GM18507 (cell line): Measurements from ENCODE around the gene ITGB2.

Source experiments
- DNase-seq: peaks from one replicate; pipeline ENCODE4 v3.0.0; 2011; ENCODE audit warnings: low read depth; ENCODE audit not compliant: insufficient read length; ENCODE audit errors: extremely low spot score
- FAIRE-seq: peaks from 2 replicates; lab custom pipeline; 2011; peaks lifted over from hg19 to GRCh38; lab: Jason Lieb, UNC

Gene ITGB2

DNA sequence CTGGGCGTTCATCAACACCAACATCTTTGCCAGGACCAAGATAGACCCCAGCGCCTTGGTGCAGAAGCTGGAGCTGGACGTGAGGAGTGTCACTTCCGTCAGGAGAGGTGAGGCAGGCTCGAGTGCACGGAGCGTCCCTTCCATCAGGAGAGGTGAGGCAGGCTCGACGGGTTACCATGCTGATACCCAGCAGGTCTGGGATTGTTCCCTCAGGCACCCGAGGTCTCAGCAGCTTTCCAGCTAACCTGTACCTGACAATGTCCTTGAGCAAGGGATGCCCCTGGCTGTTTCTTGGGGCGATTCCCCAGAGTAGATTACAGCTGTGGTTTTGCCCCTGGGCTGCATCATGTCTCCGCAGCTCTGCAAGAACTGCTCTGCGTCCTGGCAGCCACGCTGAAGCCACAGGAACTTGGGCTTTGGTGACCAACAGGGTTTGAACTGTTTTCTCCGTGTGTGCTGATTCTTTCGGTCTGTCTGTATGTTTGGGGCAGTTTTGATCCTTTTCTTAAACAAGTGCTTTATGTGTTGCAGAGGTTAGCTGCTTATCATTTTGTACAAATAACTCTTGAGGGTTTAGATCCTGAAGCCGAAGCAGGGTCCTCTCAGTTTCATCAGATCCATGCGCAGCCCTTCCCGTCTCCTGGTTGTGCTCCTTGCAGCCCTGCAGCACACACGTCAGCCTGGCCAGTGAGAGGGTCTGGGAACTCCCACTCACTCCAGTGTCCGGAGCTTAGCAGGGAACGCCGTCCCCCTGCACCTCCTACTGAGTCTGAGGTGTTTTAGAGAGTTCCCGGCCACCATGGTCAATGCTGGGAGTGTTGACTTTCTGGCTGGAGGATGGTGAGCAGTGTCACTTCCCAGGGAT lies 23.2 kb upstream of the ITGB2 start:
- DNase-seq: no peak
- no peak for FAIRE-seq

DNA sequence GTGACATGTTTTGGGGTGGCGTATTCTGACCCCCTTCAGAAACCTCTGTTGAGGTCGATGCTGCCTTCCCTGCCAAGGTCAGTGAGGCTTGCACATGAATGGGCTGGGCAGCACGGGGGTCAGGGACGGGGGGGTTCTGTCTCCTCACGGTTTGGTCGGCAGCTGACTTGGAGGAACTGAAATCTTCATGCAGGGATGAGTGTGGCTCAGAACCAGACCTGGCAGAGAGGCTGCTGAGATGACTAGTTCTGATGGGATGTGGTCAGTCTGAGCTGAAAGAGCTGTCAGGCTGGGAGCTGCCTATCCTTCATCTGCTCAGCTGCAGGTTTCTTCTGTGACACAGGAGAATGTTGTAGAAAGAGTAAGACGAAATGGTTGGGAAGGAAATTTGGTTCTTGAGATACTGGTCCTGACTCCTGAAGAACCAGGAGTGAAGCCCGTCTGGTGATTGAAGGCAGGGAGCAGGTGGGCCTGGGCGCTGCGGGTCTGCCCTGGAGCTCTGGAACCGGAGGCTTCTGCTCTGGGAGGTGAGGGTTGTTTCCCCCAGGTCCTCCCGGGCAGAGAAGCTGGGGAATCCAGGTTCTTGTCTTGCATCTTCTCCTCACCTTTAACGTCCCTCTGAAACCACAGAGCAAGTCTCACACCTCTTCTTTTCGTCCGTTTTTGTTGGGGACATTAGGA lies 22.4 kb upstream of the ITGB2 start:
- no peak for FAIRE-seq
- DNase-seq: no peak

DNA sequence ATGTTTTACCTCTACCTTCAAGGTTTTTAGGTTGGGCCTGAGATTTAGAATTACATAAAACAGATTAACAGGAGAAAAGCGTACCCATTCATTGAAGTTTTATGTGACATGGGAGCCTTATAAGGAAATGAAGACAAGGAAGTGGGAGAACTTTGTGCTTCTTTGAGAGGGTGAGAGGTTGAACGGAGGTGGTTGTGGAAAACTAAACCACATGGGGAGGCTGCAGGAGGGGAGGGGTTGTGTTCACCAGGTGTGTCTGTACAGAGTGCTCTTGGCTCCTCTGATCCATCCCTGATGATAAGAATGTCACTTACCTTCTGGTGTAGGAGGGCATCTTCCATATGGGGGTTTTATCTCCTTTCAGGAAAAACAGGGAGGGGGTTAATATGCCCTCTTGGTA lies 21.9 kb upstream of the ITGB2 start:
- DNase-seq (no peak), FAIRE-seq (no peak)

DNA sequence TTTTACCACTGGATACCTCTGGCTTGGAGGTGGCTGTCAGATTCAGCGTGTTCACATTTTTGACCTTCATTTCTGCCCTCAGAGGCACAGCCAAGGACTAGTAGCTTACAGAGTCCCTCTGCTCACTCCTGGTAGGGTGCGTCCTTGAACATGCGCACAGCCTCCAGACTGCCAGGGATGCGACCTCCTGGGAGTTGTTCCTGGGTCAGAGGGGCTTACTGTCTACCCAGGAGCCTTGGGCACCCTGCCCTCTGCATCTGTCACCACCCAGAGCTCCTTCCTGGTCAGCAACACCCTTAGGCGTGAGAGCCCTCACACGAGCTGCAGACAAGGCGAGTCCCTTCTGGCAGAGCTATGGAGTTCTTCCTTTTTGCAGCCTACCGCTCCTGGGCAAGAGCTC lies 20.9 kb upstream of the ITGB2 start:
- no peak for DNase-seq
- no peak for FAIRE-seq

DNA sequence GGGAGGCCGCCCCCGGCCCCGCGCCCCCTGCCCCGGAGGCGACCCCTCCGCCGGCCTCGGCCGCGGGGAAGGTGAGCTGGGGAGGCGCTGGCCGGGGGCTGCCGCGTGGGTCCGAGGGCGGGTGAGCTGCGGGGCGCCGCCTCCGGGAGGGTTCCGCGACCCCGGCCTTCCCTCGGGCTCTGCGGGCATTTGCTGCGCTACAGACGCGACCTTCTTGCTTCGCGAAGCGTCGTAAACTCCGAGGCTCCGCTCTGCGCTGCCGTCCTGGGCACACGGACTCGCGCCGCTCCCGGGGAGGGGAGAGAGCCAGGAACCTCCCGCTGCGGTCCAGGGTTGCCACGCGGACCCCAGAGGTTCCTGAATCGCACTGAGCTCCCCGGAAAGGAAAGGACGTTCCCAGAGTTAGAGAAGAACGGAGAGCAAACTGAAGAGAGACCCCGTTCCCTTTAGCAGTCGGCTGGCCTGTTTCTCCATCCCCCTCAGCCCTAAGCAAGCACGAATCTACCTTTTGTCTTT lies 19.5 kb upstream of the ITGB2 start:
- FAIRE-seq (no peak), DNase-seq (no peak)

DNA sequence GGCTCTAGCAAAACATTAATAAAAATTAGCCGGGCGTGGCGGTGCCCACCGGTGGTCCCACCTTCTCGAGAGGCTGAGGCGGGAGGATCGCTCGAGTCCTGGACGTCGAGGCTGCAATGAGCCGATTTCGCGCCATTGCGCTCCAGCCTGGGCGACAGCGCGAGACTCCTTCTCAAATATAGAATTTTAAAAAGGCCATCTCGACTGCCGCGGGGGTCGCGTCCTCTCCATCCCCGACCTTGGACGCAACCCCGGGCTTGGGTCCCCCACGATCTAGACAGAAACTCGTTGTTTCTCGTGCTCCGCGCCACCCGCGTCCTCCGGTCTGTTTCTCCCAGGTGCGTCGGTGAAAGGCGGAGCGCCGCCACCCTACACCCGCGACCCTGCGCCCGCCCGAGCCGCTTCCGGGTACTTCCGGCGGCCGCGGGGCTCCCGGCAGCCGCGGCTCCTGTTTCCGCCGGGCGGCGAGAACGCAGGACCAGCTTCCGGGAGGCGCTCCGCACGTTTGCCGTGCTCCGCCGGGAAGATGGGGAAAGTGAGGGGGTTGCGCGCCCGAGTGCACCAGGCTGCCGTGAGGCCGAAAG lies 18.9 kb upstream of the ITGB2 start, which contains the start of gene SLX9:
Gene SLX9, plus strand, starts transcription at position 498 of the 584 bp plus-strand sequence. Its CDS starts 29 bp downstream, at position 527.
- peak; percentile 52 for FAIRE-seq

DNA sequence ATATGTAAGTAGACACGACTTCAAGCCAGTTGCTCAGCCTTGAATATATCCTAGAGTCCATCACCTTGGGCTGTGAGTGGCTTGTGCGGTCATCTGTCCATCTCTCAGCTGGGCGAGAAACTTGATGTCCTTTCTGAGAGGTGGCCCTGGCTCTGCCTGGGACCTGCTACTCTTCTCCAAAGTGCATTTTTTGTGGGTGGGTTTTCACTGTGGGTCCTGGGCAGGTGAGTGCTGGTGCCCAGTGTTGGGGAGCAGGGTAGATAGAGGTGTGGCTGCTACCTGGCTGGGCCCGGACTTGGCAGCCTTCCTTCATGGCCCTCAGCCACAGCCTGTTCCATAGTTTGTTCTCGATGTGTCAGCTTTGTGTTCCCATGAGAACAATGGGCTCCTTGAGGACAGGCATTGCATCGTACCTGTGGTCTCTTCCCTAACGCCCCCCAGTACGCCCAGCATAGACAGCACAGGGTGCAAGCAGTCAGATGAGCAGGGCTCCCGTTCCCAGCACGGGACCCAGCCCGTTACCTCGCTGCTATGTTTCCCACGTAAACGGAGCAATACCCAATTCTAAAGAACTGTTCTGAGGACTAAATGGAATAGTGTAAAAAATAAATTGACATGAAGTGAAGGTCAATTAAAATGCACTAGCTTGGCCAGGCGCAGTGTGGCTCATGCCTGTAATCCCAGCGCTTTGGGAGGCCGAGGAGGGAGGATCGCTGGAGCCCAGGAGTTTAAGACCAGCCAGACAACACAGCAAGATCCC lies 18.3 kb upstream of the ITGB2 start:
- FAIRE-seq (no peak), DNase-seq (no peak)

More for the DNA sequence above, 18.9 kb upstream of the ITGB2 start, which contains the start of gene SLX9:
- DNase-seq: peak; percentile 90

DNA sequence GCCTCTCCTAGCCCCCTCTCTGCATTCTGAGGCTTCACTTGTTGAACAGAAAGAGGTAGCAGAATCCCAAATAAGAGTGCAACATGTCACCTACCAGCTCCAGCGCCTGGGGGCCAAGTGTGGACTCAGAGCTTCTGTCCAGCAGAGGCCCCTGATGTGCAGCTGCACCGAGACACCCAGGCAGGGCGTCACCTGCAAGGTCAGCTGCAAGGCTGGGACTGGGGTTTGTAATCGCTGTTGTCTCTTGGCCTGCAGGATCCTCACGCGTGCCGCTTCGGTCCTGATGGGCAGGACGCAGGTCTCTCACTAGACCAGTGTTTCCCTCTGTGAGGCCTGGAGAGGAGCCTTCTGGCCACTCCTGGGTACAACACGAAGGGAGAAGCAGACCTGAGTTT lies 14.8 kb upstream of the ITGB2 start:
- no peak for DNase-seq
- no peak for FAIRE-seq

DNA sequence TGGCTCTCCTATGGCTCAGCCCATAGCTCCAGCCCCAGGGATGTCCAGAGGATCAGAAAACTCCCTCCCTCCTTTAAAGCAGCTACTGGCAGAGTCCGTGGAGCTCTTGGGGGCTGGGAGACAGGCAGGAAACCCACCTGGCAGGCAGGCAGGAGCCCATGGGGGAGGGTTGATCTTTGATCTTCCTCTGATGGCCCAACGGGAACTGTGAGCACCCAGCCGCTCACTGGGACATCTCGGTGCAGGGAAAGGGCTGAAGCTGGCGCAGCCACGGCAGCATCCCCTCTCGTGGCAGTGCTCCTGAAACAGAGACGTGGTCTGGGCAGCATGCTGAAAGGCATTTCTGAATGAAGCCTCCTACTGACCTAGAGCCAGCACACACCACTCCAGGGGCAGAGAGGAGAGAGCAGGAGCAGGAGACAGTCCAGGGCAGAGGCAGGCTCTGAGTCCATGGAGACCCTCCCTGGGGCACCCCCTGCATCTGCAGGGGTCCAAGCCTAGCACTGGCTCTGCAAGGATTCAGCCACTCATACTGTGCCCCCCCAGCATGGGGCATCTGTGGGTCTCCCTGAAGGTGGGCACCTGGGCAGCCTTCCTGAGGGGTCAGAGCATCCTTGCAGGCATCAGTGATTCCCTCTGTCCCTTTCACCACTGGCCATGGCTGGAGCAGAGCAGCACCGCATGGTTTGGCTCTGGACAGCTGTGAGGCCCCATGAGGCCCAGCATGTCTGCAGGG lies 14.3 kb upstream of the ITGB2 start:
- DNase-seq (no peak), FAIRE-seq (no peak)

DNA sequence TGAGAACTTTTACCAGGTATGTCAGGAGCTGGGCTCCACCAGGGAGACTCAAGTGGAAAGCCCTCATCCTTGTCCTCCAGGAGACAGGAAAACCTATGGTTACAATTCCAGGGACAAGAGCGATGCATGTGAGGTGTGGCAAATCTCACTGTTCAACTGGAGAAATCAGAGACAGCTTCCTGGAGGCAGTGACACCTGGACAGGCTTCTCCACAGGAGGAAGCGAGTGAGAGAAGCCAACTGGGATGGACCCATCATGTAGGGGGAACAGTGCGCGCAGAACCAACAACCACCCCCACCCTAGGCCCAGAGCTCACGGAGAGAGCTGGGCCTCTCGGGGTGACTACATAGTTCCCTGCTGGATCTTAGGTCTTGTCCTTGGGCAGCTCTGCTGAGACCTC lies 13.6 kb upstream of the ITGB2 start:
- DNase-seq: no peak
- FAIRE-seq: no peak

DNA sequence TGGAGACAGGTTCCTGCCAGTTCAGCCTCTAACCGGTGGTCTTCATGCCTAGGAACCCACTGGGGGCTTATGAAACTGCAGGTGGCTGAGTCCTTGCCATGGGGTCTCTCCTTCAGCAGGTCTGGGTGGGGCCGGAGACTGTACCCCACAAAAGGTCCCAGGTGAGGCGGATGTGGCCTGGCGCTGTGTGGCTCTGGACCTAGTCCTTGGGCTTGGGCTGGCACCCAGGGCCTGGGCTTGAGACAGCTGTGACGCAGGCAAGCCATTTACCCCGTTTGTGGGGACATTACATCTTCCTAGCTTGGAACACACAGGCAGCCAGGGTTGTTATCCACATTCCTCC lies 13.2 kb upstream of the ITGB2 start:
- DNase-seq (no peak), FAIRE-seq (no peak)

DNA sequence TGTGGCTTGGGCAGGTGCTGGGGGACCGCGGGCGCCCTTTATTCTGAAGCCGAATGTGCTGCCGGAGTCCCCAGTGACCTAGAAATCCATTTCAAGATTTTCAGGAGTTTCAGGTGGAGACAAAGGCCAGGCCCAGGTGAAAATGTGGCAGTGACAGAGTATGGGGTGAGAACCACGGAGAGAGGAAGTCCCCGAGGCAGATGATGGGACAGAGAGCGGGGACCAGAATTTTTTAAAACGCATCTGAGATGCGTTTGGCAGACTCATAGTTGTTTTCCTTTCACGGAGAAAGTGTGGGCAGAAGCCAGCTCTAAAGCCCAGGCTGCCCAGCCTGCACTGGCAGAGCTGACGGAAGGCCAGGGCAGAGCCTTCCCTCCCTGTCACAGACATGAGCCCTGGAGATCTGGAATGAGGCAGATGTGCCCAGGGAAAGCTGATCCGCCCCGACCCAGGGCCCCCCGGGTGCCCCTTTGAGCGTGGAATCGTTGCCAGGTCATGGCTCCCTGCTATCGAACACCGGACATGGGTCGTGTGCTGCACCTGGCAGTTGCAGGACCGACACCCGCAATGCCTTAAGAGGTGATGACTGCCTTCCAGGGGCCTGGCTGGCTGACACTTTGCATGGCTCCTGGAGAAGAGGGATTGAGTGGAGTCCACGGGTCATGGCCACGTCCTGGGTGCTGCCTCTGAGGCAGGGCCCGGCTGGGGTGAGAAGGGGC lies 12.7 kb upstream of the ITGB2 start:
- DNase-seq: no peak
- no peak for FAIRE-seq

DNA sequence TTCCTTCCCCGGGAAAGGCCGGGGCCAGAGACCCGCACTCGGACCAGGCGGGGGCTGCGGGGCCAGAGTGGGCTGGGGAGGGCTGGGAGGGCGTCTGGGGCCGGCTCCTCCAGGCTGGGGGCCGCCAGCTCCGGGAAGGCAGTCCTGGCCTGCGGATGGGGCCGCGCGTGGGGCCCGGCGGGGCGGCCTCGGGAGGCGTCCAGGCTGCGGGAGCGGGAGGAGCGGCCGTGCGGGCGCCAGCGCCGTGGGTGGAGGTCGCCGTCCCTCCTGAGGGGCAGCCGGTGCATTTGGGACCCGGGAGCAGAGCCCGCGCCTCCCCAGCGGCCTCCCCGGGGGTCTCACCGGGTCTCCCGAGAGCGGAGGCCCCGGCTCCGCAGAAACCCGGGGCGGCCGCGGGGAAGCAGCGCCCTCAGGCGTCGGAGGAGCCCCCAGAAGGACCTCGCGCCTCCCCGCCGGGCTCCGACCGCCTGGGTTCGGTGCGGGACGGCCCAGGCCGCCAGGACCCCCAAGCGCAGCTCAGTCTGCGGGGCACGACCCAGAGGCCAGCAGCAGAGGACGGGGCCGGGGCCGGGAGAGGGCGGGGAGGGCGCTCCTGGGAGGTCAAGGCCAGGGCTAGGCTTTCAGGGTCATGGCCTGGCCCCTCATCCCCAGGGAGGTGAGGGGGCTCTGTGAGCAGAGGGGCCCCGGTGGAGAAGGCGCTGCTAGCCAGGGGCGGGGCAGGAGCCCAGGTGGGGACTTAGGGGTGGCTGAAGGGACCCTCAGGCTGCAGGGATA lies 11.9 kb upstream of the ITGB2 start:
- FAIRE-seq: no peak

DNA sequence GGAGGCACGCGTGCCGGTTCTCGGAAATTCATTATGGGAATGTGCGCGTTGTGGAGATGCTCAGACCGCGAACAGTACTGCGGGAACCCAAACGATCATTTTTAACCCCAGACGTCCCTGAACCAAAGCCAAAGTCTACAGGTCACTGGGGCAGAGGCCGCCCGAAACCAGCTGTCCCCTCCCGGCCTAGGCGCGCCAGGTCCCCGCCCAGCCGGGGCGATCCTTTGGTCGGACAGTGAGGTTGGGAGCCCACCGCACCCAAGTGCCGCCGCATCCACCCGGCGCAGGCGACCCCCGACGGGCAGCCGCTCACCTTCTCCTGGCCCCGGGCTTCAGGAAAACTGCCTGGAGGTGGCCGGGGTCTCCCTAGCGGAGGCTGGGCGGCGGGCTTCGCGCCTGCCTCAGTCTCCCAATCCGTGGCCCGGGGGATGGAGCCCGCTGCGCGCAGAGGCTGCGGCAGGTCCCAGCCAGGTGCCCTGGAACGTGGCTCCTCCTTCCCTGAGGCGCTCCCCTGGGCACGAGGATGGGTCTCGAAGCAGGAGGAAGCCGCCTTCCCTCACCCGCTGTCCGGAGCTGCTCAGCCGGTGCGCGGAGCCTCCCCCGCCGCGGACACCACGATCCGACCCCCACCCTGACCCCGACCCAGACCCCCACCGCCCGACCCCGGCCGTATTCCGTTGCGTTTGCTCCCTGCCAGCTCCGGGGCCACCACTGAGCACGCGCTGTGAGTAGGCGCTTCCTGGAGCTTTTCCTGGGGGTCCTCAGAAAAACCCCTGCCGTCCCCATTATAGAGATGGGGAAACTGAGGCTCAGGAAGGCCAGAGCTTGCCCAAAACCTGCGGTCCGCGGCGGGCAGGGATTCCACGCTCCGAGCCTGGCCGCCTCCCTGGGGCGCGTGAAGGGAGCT lies 11.1 kb upstream of the ITGB2 start:
- FAIRE-seq (no peak), DNase-seq (no peak)

More for the DNA sequence above, 11.9 kb upstream of the ITGB2 start:
- DNase-seq: no peak

DNA sequence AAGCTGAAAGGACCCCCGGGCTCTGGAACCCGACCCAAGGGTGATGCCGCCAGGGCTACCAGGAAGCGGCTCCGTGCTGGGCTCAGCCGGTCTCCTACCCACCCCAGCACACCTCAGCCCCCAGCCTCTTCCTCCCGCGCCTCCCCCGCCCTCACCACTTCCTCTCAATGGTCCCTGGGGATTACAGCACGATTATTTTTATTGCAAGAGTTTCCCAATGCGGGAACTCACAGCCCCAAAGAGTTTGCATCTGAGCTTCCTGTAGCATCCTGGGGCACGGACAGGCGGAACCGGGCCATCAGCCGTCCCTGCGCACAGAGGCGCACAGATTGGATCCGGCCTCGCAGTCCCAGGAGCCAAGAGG lies 10.4 kb upstream of the ITGB2 start:
- peak; percentile 95 for FAIRE-seq

DNA sequence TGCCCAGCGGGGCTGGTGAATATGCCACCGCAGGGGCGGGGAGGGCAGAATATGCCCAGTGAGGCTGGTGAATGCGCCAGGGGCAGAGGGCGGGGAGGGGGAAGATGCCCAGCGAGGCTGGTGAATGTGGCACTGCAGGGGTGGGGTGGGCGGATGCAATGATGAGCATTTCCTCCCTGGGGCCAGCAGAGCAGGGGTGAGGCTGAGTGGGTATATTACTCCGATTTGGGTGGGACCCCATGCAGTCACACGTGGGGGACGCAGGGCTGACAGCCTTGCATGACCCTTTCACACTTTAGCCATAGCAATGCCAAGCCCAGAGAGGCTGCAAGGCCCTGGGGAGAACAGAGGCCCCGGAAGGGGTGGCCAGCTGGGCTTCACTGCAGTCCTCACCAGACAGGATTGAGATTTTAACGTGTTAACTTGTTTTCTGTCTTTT lies 9.9 kb upstream of the ITGB2 start:
- FAIRE-seq: peak; percentile 48
- no peak for DNase-seq

More for the DNA sequence above, 10.4 kb upstream of the ITGB2 start:
- peak; percentile 76 for DNase-seq
